Measurements from ENCODE around the gene EFCAB14.

DNA sequence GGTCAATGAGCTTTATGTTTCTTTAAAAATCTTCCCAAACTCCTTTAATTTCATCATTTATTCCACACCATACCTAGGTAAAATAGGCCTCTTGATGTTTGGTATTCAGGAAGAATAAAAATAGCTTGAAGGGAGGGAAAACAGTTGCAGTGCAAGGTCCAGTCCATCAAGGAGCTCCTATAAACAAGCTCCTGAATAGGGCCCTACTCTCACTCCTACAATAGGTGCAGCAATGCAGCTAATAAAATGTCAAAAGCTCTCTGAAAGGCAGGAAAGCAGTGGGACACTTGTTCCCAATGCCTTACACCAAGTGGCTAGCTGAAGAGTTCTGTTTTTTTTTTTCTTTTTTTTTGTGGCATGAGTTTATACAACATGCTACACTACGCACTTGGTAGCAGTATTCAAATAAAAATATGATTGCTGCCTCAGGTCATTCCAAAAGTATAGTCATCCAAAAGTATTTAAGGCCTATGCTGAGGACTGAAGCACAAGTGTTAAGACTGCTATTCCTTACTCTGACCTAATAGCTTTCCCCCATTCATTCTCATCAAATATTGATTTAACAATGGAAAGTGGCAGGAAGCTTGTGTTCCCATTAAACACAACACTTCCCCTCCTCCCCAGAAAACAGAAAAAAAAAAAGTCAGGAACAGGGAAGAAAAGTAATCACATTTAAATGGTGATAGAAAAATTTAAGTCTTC lies 37.4 kb downstream of the EFCAB14 start:
- TF ChIP-seq, protein P1, sequence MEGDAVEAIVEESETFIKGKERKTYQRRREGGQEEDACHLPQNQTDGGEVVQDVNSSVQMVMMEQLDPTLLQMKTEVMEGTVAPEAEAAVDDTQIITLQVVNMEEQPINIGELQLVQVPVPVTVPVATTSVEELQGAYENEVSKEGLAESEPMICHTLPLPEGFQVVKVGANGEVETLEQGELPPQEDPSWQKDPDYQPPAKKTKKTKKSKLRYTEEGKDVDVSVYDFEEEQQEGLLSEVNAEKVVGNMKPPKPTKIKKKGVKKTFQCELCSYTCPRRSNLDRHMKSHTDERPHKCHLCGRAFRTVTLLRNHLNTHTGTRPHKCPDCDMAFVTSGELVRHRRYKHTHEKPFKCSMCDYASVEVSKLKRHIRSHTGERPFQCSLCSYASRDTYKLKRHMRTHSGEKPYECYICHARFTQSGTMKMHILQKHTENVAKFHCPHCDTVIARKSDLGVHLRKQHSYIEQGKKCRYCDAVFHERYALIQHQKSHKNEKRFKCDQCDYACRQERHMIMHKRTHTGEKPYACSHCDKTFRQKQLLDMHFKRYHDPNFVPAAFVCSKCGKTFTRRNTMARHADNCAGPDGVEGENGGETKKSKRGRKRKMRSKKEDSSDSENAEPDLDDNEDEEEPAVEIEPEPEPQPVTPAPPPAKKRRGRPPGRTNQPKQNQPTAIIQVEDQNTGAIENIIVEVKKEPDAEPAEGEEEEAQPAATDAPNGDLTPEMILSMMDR (IDR thresholded peaks at IDR 0.05; ENCODE audit: poor library complexity, severe bottlenecking) = no peak
- no peak for TF ChIP-seq POLR2AphosphoS5 (IDR thresholded peaks at IDR 0.05)
- TF ChIP-seq TAF1 (IDR thresholded peaks at IDR 0.05; ENCODE audit: low read depth) = no peak
- TF ChIP-seq EZH2 (IDR thresholded peaks at IDR 0.05; ENCODE audit: borderline replicate concordance, insufficient read depth, low read length, poor library complexity, severe bottlenecking) = no peak
- TF ChIP-seq EP300 (conservative IDR thresholded peaks at IDR 0.05; ENCODE audit: poor library complexity, severe bottlenecking) = no peak
- TF ChIP-seq, protein P2, sequence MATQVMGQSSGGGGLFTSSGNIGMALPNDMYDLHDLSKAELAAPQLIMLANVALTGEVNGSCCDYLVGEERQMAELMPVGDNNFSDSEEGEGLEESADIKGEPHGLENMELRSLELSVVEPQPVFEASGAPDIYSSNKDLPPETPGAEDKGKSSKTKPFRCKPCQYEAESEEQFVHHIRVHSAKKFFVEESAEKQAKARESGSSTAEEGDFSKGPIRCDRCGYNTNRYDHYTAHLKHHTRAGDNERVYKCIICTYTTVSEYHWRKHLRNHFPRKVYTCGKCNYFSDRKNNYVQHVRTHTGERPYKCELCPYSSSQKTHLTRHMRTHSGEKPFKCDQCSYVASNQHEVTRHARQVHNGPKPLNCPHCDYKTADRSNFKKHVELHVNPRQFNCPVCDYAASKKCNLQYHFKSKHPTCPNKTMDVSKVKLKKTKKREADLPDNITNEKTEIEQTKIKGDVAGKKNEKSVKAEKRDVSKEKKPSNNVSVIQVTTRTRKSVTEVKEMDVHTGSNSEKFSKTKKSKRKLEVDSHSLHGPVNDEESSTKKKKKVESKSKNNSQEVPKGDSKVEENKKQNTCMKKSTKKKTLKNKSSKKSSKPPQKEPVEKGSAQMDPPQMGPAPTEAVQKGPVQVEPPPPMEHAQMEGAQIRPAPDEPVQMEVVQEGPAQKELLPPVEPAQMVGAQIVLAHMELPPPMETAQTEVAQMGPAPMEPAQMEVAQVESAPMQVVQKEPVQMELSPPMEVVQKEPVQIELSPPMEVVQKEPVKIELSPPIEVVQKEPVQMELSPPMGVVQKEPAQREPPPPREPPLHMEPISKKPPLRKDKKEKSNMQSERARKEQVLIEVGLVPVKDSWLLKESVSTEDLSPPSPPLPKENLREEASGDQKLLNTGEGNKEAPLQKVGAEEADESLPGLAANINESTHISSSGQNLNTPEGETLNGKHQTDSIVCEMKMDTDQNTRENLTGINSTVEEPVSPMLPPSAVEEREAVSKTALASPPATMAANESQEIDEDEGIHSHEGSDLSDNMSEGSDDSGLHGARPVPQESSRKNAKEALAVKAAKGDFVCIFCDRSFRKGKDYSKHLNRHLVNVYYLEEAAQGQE (IDR thresholded peaks at IDR 0.05; ENCODE audit: borderline replicate concordance) = no peak
- TF ChIP-seq SMC3 (conservative IDR thresholded peaks at IDR 0.05; ENCODE audit: poor library complexity) = no peak
- no peak for TF ChIP-seq RAD21 (conservative IDR thresholded peaks at IDR 0.05)
- no peak for TF ChIP-seq MXI1 (conservative IDR thresholded peaks at IDR 0.05; ENCODE audit: poor library complexity, severe bottlenecking)

Measured in neural cell (in vitro differentiated cells).